Stimulated activated CD4-positive, alpha-beta T cell treated with anti-CD3 and anti-CD28 coated beads, TNF-alpha, amount 100 ng/mL, for 4 hours (primary cell): ENCODE measurements around the gene CTAGE1.
"Not testable (repeated sequence)": the region's sequence is repeated elsewhere in the genome, so short reads cannot be mapped to it uniquely, and the experiment has no call there.

Experiments
- DNase-seq, 3 experiments: peaks; one replicate each; pipeline ENCODE4 v3.0.0-alpha.2; 2020; ENCODE audit warnings: low read depth in 3 of 3

CTAGE1 gene

DNA sequence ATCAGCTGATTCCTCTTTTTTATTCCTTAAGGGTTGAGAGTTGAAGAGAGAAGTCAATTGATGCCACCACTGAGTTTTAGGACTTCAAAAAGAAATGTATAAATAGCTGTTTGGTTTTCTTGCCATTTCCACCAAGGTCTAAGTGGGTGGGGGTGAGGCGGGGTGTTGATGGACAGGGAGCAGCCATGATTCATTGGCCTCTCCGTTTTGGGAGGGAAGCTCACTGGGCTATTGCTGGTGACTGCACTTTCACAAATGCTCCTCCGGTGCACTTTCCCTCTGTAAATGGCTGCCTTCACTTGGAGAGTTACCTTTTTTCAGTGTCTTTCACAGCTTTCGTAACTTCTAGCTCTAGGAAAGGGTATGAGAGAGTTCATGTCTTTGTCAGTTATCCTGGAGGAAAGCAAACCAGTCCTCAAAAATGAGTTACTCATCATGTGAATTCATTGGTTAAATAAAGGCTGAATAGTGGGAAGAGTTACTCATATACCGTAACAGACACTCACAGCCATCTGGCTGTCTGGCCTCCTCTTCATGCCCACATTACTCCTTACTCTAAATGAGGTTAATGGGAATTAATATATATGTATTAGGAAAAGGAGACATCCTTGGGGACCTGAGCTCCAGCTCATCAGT is 17.4 kb upstream of the CTAGE1 start:
- DNase-seq, result no peak

DNA sequence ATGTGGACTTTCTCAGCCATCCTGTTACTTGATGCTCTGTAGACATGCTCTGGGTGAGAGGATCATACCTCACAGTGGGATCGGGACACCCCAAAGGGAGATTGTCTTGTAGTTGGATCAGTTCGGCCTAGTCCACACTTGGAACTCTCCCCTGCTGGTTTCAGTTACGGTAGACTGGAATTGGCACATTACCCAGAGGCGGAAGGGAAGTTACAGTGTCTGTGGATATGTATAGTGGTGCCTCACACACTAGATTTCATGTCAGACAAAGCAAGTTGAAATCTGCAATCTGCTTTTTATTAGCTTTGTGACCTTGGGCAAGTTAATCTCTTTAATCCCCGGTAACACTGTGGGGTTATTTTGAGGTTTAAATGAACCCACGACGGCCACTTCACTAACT is 16.2 kb upstream of the CTAGE1 start:
- DNase-seq, result no peak

DNA sequence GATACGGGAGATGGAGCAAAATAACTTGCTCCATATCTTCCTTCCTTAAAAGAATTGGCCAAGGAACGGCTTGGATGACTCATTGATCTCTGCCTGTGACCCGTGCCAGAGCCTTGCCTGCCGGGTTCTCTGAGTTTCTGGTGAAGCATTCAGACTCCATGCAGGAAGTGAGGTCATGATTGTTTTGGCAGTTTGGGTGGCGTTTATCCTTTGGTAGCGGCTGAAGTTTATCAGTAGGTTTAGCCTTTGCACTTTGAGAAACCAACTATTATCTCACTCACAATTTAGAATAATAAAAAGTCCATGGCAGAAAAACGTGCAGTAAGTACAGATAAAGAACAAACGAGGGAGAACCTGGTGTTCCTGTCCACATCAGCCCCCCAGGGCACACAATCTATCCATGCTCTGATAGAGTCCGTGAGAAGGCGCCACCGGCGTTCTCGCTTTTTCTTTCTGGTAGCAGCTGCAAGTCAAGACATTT is 15.0 kb upstream of the CTAGE1 start:
- no peak for DNase-seq

DNA sequence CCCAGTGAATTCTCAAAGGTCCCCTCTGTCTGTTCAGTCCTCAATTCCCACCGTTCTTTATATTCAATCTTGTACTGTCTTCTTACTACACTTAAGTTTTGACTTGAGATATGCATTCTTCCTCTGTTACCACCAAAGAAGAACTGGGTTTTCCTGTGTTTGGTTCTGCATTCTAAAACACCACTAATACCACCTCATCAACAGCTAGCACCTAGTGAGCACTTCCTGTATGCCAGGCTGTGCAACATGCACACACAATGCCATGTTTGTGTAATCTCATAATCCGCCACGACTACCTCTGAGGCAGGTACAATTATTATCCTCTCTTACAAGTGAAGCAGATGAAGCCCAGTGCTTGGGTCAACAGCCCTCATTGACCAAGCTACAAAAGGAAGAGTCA is 11.8 kb upstream of the CTAGE1 start:
- DNase-seq, result no peak

DNA sequence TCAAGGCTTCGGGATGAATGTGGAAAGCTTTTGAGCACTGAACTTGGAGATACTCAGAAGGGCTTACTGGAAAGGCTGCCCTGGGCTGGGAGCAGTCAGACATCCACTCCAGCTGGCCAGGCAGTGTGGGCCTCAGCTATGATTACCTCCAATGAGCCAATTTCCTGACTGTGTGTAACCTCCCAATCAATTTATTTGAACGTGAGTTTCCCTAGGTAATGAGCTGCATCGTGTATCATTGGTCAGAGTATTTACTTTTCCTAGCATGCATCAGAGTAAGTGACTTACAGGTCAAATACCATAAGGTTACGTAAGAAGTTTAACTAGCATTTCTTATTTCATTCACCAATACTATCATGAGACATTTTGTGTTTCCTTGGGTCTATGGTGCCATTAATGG is 11.0 kb upstream of the CTAGE1 start:
- no peak for DNase-seq

DNA sequence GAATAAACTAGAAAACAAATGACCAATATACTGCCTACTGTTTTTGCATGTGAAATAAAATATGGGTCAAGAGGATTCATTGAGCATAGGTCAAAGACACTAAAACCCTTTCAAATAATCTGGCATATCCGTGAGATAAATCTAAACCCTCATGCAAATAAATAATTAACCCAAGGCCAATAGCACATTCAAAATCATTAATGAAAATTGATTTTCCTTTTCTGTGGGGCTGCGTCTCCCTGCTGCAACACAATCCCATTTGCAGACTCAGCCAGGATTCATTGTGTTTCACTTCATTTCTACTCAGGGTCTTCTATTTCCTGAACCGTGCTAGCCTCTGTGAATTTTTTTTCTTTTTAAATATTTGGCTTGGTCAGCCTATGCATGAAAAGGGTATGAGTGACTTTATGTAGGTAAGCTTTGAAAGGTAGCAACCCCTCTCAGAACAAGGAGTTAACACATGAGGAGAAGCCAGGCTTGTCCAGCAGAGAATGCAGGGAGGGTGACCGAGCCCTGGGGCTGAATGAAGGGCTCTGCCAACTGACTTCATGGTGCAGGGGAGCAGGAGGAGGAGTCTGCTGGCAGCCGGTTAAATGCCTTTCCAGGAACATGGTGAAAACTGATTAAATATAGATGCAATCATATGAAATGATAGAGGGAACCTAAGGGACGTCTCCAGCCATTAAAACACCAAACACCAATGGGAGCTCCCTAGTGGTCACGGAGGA is 10.3 kb upstream of the CTAGE1 start:
- DNase-seq, result no peak

DNA sequence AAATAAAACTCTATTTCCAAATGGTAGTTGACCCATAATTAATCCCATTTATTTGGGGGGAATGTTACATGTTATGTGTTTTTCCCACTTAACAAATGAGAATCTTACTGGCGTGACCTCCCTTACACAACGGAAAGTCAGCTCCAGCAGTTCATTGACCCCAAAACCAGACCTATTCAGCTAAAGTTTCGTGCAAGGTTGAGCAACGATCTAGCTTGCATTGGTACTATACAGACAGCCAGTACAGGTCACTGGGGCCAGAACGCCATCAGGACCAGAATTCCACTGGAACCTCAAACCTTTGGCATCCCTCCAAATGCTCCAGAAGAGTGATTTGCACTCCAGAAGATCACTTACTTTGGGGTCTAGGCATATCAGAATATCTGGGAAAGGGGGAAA is 6.8 kb upstream of the CTAGE1 start:
- no peak for DNase-seq

DNA sequence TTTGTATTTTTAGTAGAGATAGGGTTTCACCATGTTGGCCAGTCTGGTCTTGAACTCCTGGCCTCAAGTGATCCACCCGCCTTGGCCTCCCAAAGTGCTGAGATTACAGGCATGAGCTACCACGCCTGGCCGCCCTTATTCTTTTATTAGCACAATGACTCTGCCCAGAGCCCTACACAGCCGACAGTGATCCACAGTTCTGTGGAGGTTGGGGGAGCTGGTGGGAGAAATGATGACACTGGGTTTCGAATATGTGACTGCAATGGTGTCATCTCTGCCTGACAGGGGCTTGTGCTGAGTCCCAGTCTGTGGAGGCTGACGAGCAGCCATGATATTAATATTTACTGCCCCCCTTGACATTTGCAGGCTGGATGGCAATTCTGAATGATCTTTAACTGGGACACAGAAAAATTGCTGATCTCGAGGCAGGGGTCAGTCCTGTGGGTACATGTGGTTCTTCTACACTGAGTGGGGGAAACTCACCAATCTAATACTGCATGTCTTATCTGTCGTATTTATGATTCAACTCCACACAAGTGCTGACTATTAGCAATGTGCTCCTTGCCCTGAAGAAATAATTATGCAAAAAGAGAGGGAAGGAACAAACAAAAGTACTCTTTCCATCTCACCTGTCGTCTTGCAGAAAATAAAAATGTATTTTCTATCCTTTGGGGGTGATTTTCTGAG is 6.3 kb upstream of the CTAGE1 start:
- no peak for DNase-seq

DNA sequence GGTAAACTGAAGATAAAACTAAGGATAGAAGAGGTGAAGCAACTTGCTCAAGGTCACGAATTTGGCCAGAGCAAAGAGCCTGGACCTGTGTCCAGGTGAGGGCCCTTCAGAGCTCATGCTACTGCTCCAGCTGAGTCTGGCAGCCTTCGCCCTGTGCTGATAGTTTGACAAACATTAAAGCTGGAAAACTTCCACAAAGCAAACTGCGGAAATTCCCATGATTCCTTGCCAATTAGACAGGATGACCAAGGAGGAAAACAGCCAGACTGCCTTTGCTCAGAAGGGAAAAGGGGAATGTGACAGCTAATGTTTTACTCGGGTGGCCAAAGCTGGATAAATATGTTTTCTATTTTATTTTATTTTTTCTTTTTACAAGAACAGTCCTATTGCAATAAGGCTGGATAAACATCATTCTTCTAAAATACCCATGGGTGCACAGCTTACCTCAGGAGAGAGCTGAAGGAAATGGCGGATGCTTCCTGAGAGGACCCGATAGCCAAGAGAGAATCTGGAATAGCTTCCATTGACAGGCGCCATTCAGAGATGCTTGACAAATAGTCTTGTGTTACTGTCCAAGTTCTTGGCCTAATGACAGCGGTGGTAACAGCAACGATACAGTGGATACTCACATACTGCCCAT is 5.3 kb upstream of the CTAGE1 start:
- DNase-seq, result no peak

DNA sequence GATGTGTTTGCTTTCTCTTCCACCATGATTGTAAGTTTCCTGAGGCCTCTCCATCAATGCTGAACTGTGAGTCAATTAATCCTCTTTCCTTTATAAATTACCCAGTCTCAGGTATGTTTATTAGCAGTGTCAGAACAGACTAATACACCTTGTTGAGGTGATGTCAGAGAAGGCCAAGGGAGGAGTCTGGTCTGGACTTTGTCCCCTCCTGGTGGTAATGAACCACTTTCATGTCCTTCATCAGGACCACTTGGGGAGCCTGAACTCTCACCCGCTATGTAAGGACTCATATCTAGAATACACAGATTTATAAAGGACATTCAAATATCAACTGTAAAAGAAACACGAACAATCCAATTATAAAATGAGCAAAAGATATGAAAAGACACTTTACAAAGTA is 2.9 kb upstream of the CTAGE1 start:
- DNase-seq, result no peak

DNA sequence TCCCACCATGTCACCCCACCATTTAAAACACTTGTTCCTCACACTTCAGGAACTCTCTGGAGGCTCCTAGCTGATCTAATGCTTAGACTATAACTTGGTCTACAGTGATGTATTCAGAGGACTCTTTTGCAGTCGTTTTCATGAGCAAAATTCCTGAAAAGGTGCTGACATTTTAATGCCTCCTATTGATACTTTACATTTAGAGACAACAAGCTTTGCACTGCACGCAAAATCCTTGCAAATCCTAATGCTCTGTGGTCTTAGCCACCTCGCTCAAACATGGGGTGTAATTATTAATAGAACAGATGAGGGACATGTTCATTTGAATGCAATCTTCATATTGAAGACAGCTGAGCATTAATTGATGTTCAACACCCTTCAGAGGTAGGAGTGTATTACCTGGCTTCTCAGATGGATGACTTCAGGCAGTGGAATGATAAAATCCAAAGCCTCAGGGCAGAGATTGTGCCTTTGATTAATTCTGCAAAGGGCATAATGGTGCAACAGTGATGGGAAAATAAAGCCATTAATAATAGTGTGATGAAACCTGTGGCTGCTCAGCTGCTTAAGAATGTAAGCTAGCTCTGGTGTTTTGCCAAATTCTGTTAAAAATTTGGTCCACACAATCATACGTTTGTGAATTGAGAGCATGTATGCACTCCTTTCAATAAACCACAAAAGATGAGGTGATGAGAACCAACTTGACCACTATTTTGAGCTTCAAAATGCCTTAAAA is 5.4 kb downstream of the CTAGE1 start:
- no peak for DNase-seq

DNA sequence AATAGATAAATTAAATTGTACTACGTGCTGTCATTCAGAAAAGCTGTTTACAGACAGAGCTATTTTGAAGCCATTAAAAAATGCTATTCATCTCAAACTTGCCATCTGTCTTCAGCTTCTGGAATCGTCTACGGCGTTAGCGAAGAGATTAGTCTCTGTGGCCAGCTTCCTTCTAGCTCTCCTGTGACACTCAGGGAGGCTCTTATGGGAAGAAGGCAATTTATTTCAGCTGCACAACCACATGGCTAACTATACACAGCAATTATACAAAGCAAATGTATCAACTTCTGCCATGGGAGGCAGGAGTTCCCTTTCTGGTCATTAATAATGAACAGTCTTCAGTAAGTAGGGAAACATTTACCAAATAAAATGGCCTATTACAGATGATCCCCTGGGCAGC is 6.3 kb downstream of the CTAGE1 start:
- DNase-seq, result no peak

DNA sequence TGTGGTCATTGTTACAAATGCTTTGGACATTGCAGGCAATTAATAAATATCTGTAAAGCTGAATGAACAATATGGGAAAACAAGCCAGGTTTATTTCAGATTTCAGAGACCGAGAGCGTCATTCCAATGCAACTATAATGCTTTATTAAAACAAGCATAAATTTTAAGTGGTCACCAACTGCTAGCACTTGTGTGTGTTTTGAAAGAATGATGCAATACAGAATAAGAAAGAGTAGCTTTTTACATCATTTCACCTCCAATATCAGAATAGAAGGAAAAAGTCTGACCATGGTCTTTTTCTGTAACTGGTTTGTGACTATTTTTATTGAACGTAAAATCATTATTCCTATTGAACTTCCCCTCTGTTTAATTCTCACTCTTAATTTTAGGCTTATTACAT is 7.6 kb downstream of the CTAGE1 start:
- no peak for DNase-seq

DNA sequence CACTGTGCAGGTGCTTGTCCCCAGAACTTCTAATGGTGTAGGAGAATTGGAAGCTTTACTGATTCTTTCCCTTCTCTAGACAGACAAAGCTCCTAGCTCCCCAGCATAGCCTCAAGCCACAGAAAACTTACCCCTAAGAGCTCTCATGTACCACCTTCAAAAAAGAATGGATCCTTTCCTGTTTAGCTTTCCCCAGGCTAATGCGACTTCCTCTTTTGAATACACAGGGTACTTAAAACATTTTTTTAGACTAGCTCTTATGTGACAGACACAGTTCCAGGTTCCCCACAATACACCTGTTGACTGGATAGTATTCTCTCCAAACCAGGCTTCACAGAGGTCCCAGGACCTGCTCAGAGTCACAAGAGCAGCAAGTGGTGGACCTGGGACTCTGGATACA is 8.3 kb downstream of the CTAGE1 start:
- no peak for DNase-seq

DNA sequence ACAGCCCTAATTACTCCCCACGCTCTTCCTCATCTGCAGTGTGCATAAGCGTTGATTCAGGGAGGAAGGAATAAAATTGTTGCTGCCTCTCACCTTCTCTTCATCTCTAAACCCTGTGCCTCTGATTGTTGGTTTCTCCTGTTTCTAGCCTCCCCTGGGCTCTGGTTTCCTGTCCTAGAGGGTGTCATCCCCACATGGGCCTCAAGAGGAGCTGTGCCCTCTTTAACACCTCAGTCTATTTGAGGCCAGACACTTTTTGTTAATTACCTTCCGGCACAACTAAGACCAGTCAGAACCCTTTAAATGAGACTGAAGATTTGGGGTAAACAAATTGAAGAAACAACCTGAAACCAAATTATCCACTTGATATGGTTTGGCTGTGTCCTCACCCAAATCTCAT is 9.7 kb downstream of the CTAGE1 start:
- DNase-seq, result no peak

DNA sequence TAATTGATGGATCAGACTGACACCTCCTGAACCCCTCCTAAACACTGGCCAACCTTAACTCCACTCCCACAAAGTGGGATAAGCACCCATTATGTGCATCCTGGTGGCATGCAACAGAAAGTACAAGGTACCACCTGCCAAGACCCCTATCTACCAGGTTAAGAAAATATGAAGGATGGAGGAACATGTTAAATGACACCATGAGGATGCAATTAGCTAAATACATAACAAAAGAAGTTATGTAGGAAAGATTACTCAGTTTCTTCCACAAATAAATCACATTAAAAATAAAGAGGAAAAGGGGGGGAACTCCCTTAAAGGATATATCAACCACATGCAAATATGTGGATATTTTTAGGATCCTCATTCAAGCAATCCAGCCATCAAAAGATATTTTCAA is 12.6 kb downstream of the CTAGE1 start:
- no peak for DNase-seq

DNA sequence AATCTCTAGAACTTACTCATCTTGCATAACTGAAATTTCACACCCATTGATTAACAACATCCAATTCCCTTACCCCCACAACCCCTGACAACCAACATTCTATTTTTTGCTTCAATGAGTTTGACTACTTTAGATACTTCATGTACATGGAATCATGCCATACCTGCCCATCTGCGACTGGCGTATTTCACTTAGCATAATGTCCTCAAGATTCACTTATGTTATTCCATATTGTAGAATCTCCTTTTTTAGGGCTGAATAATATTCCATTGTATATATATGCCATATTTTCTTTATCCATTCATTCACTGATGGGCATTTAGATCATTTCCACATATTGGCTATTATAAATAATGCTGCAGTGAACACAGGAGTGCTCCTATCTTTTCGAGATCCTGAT is 13.8 kb downstream of the CTAGE1 start:
- no peak for DNase-seq

DNA sequence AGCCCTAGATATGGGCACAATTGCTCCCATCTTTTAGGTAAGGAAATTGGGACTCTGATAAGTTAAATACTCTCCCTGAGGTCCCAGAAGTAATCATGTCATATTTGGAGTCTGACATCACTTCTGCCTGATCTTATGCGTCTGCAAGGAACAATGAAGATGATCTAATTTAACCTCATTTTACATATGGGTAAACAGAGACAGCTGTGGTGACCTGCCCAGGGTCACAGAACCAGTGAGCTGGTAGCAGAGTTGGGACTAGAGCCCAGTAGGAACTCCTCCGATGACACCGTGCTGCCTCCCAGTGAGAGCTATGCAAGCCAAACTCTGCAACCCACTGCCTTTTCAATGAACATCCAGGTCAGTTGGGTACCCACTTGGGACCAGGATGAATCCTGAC is 17.8 kb downstream of the CTAGE1 start:
- no peak for DNase-seq

DNA sequence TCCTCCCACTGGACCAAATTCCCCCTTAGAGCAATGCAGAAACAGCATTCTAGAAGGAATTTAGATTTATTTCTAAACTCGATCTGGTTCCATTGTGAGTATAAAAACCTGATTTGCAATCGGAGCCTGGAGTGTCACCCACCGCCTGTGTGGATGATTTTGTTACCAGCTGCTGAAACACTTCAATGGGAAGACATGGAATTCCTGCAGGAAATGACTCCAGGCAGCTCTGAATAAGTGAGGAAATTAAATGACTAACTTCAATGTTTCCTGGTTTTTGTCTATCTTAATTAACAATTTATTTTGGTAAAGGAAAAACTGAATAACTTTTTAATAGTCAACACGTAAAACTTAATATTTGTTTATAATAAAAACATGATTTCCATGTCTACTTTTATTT is 19.3 kb downstream of the CTAGE1 start:
- no peak for DNase-seq

DNA sequence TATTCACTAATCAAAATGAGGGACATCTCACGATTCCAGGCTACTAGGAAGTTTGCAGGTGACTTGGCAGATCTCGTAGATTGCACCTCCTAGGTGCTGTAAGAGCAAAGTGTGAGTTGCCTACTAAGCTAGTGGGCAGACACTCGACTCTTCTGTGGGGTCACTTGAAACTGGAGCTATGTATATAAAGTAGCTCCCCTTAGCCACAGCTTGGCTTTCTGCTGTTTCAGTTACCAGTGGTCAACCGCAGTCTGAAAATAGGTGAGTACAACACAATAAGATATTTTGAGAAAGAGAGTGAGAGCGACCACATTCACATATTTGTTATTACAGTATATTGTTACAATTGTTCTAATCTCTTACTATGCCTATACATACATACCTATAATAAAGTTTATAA is 23.3 kb downstream of the CTAGE1 start:
- no peak for DNase-seq

DNA sequence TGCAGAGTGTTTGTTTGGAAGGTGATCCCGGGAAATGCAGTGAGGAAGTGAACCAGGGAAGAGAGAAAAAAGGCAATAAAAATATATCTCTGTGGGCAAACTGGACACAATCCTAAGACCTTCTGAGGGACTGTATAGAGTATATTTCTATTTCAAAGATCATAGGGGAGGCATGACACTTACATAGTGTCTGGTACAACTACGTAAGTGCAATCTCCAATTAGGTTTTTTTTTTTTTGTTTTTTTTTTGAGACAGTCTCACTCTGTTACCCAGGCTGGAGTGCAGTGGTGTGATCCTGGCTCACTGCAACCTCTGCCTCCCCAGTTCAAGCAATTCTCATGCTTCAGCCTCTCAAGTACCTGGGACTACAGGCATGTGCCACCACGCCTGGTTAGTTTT is 24.6 kb downstream of the CTAGE1 start:
- not testable (repeated sequence) for DNase-seq
